ENCODE data around the gene DAGLB. TPM values are rescaled to one million over a fixed set of nuclear protein-coding genes. Genes with fewer than 3 reads are reported as not detected.
"Not testable (repeated sequence)": the region's sequence is repeated elsewhere in the genome, so short reads cannot be mapped to it uniquely, and the experiment has no call there.

DAGLB gene
- polyA plus RNA-seq (ENCODE audit: insufficient read length): 12.0 TPM

DNA sequence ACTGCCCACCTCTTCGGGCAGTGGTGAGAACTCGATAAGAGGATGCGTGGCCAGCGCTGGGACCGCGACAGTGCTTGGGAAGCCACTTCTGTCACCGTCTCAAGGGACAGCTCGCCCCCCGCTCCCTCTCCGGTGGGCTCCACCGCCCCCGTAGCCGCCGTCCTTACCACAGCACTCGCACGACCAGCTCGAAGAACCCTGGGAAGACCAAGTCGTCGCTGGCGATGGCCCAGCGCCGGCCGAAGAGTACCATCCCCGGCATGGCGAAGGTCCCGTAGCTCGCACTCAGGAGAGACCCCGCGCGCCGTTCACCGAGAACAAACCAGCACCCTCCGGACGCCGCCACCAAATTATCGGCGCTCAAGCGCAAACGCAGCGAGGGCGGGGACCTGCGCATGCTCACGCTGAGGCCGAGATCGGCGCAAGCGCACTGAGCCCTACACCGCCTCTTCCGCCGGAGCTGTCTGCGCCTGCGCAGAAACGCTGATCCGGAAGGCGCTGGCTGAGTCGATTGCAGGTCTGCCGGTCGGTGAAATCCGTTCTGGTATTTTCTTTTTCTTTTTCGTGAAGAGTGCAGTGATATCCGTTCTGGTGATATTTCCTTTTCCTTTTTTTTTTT, at the start of gene DAGLB:
DAGLB (minus strand) TSS at position 374 of the 619 bp plus-strand sequence; CDS start at position 262, 112 bp downstream.
- peak; percentile 92 for DNase-seq (ENCODE audit: low read depth)

DNA sequence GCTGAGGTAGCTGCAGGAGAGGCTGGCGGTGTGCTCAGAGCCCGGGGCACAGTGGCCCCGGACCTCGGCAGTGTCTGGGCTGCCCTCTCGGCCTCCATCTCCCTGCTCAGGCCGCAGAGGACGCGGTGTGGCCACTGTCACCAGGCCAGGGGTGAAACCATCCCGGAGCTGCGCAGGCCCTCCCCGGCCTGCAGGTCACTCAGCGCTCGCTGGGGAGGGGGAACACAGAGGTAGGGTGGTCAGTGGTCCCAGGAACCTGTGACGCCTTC, 49.8 kb upstream of the DAGLB start:
- no peak for DNase-seq (ENCODE audit: low read depth)

DNA sequence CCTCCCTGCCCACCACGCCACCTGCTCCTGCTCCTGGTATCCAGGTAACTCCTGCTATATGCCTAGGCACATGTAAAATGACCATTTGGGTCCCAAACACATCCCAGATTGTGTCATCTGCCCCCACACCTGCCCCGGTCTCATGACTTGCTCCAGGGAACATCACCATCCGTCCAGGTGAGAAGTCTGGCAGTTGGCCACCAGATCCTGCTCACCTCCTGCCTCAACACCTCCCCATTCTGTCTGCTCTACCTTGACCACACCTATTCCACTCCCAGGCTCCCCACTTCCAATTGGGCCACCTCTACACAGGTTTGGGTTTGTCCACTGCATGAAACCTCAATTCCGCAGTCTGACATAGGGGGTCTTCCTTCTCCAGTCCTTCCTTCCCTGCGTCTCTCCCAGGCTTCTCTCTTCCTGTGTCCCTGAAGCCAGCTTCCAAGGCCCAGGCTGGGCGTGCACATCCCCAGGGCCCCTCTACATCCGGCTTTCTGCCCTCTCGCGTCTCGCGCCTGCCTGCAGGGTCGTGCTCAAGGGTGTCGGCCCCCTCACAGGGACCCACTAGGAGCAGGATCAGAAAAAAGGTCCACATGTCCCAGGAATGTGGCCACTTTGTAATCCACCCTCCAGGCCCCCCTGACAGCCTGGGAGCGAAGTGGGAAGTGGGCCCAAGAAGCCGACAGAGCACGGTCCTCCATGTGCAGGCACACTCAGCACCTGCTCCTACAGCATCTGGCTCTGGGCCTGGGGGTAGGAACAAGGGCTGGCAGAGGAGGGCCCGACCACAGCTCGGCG, 49.3 kb upstream of the DAGLB start:
- DNase-seq (ENCODE audit: low read depth): no peak

GRCh38 chr7:6495597-6496262, 48.0 kb upstream of the DAGLB start:
- no peak for DNase-seq (ENCODE audit: low read depth)

- DNase-seq (ENCODE audit: low read depth): no peak
Measured at GRCh38 chr7:6494365-6494764, 46.6 kb upstream of the DAGLB start.

DNA sequence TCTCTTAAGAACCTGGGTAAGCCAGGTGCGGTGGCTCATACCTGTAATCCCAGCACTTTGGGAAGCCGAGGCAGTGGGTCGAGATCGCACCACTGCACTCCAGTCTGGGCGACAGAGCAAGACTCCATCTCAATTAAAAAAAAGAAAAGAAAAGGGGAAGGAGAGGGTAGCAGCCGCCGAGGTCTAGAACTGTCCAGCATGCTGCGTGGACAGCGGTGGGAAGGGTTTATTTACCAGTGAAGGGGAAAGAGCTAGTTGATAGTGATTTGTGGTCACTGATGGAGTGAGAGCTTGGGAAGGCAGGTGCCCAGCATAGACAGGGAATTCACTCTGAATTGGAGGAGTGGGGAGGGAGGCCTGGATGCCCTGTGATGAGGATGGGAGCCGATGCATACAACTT, 43.4 kb upstream of the DAGLB start:
- no peak for DNase-seq (ENCODE audit: low read depth)

DNA sequence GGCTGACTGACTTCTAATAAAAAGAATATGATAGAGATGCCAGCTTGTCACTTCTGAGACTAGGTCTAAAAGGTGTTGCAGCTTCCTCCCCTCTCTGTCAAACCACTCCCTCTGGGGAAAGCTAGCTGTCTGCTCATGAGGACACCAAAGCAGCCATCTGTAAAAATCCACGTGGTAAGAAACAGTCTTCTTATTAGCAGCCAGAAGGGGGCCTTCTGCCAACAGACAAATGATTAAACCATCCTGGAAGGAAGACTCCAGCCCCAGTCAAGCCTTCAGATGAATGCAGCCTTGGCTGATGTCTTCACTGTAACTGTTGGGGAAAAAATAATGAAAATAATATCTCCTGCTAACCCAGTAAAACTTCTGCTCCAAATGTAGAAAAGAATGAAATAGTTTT, 41.9 kb upstream of the DAGLB start:
- no peak for DNase-seq (ENCODE audit: low read depth)

DNA sequence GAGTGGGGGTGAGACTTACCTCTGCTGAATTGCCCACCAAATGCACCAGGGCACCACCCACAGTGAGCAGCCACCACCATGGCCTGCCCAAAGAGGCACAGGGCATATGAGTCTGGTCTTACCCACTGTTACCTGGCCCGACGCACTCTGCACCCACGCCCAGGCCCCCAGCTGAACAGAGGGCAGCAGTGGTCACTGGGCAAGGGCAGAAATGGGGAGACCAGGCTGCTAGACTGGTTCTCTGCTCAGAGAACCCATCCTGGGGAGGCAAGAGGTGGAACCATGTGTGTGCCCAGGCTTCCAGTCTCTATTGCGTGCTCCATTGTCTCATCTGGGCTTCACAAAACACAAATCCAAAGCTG, 39.4 kb upstream of the DAGLB start:
- no peak for DNase-seq (ENCODE audit: low read depth)

DNA sequence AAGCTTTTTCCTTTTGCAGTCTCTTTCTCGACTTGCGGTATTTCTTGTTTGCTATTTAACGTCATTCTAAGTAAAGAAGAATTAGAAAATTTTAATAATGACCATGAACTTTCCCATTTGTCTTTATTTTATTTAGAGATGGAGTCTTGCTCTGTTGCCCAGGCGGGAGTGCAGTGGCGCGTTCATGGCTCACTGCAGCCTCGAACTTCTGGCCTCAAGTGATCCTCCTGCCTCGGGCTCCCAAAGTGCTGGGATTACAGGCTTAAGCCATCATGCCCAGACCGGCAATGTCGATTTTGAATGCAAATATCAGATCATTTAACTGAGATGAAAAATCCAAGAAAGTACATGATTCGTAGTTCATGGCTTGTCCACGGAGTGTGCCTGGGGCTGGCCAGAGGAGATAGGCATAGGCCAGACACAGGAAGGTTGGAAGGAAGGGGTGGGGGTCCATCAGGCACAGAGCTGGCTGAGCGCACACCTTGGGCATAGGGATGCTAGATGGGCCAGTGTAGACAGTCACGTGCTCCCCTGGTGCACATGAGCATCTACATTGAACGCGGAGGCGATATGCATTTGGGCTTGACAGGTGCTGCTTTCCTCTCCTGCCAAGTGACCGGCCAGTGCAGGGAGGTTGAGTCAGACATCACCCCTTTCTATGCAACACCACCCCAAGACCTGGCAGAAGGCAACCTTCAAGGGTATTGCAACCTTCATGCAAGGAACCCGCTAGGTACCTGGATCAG, 38.9 kb upstream of the DAGLB start:
- DNase-seq (ENCODE audit: low read depth): no peak

- no peak for DNase-seq (ENCODE audit: low read depth)
Measured at GRCh38 chr7:6482743-6483119, 35.0 kb upstream of the DAGLB start.

DNA sequence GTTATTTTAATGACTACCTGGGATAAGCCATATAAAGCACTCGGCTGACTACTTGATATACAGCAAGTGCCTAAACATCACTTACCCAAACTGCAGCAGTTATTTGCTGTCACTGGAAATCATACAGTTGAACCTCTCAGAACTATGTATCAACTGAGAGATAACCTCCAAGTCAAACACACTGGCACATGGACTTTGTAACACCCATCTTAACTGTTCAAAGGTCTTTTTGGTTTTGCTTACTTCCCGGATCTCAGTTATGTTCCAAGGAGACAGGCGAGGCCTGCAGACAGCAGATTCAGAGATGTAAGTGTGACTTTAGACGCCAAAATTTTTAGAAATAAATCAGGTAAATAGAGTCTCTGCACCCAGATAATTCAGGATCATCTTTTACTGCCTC, 34.6 kb upstream of the DAGLB start:
- DNase-seq (ENCODE audit: low read depth): no peak

- DNase-seq (ENCODE audit: low read depth): no peak
Measured at GRCh38 chr7:6481445-6481844, 33.7 kb upstream of the DAGLB start.

- no peak for DNase-seq (ENCODE audit: low read depth)
Measured at GRCh38 chr7:6480323-6480660, 32.5 kb upstream of the DAGLB start.

- no peak for DNase-seq (ENCODE audit: low read depth)
Measured at GRCh38 chr7:6479067-6479466, 31.3 kb upstream of the DAGLB start.

DNA sequence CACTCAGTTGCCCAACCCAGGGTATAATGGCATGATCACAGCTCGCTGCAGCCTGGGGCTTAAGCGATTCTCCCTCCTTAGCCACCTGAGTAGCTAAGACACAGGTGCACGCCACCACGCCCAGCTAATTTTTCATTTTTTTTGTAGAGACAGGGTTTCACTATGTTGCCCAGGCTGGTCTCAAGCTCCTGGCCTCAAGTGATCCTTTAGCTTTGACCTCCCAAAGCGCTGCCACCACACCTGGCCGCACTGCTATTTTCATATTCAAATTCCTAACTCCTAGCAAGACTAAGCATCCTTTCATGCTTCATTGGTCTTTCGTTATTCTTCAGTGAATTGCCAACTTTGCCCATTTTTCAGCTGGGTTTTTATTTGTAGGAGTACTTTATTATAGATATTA, 30.4 kb upstream of the DAGLB start:
- no peak for DNase-seq (ENCODE audit: low read depth)

- DNase-seq (ENCODE audit: low read depth): no peak
Measured at GRCh38 chr7:6477318-6477660, 29.5 kb upstream of the DAGLB start.

DNA sequence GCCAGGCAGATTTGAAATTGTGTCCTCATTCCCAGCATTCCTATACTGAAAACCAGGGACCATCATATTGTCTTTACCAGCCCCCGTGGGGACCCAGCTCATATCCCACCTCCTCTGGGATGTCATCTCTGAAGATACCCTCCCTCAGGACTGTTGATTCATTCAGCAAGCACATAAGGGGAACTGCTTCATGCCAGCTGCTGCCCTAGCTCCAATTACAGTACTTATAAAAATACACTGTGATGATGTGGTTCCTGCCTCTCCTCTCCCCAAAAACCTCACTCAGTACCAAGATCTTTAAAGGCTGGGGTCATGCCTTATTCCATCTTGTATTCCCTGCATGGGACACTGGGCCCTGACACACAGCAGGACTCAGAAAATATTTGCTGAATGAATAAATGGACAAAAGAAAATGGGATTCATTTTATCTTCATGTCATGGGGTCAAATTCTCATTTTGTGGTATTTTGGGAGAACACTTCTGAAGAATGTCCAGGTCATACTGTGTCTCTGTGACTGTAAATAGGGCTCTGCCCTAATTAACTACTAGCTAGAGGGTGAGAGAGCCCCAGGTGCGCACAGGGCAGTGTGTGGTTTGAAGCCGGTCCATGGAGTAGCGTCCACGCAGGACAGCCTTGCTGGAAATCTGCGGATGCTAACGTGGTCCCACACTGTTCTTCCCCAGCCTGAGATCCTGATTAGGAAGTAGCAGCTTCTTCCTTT, 29.0 kb upstream of the DAGLB start:
- DNase-seq (ENCODE audit: low read depth): no peak

- no peak for DNase-seq (ENCODE audit: low read depth)
Measured at GRCh38 chr7:6475433-6476186, 27.9 kb upstream of the DAGLB start.

DNA sequence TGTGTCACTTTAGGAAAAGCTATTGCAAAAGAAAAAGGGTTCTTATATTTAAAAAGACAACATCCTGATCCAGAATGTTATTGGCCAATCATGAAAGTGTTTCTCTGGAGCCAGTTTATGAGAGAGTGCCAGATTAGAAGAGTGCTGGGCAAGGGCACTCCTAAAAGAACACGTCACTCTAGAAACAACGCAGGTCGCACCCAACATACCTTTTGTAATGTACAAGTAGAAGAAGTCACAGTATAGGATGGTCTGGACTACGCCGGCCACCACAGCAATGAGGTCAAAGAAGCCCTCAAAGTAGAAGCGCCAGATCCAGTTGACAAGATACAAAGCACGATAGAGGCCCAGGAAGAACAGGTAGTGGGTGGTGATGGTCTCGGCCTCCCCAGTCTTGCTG, 18.1 kb upstream of the DAGLB start:
- no peak for DNase-seq (ENCODE audit: low read depth)

DNA sequence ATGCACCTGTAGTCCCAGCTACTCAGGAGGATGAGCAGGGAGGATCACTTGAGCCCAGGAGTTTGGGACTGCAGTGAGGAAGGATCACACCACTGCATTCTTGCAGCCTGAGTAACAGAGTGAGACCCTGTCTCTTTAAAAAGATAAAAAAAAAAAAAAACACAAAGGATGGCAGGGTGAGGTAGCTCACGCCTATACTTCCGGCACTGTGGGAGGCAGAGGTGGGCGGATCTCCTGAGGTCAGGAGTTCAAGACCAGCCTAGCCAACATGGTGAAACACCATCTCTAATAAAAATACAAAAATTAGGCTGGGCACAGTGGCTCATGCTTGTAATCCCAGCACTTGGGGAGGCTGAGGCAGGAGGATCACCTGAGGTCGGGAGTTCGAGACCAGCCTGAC, 15.9 kb upstream of the DAGLB start:
- DNase-seq (ENCODE audit: low read depth): not testable (repeated sequence)

DNA sequence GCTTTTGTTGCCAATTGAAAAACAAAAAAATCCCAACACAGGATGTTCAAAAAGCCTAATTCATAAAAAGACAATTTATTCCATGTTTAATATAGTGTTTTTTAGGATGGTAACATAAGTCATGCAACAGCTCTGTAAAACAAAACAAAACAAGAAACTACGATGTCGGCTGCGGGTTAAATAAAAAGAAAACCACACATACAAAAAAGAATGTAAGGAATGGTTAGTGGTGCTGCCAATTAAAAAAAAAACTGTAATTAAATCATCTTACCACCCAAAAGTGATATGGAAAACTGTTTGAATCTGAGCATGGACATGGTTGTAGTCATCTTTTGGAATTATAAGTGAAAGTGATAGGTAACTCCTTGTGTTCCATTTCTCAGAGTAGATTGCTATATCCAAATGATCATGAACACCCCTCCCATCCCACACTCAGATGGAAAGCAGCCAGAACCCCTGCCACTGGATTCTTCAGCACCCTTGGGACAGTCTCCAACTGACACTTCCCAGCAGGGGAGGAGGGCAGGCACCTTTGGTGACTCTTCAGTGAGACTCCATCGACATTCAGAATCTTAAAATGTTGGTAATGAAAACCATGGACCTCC, 14.3 kb upstream of the DAGLB start:
- DNase-seq (ENCODE audit: low read depth): no peak

Data from forelimb muscle (tissue), 1 donor.